Hepatocyte (in vitro differentiated cells): ENCODE measurements around the gene AGAP3.

Experiments used
- EZH2 ChIP-seq: fragments of 200-600 bp; sonication (generic); IDR thresholded peaks from 2 replicates; pipeline ENCODE4 v1.6.1; 2016; ENCODE audit warnings: antibody characterized with exemption, mild to moderate bottlenecking, borderline replicate concordance
- EZH2phosphoT487 ChIP-seq: fragments of 200-600 bp; sonication (generic); IDR thresholded peaks from one replicate; pipeline ENCODE4 v1.6.1; 2018; ENCODE audit warnings: antibody characterized with exemption, mild to moderate bottlenecking, low read depth, moderate library complexity; ENCODE audit not compliant: unreplicated experiment, severe bottlenecking
- TF ChIP-seq, protein P1 (sequence below): fragments of 200-600 bp; sonication (generic); IDR thresholded peaks from 2 replicates; pipeline ENCODE4 v1.5.1; 2016; ENCODE audit warnings: antibody characterized with exemption, mild to moderate bottlenecking; ENCODE audit not compliant: poor library complexity

DNA sequence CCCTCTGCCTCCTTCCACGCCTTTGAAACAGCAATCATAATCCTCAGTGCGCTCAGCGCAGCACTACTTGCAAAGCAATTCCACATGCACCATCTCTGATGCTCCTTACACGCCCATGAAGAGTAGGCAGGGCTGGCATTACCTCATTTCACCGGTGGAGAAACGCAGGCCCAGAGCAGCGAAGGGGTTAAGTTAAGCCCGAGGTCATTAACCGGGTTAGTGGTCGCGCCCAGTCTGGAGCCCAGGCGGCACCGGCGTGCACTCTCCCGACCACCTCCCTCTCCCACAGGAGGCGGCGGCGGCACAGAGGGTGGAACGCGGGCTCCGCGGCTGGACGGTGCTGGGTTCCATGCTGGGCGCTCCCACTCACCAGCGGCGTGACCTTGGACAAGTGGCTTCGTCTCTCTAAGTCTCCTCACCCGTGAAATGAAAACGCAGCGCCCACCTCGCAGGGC, 6.2 kb upstream of the AGAP3 start:
- TF ChIP-seq, protein P1, sequence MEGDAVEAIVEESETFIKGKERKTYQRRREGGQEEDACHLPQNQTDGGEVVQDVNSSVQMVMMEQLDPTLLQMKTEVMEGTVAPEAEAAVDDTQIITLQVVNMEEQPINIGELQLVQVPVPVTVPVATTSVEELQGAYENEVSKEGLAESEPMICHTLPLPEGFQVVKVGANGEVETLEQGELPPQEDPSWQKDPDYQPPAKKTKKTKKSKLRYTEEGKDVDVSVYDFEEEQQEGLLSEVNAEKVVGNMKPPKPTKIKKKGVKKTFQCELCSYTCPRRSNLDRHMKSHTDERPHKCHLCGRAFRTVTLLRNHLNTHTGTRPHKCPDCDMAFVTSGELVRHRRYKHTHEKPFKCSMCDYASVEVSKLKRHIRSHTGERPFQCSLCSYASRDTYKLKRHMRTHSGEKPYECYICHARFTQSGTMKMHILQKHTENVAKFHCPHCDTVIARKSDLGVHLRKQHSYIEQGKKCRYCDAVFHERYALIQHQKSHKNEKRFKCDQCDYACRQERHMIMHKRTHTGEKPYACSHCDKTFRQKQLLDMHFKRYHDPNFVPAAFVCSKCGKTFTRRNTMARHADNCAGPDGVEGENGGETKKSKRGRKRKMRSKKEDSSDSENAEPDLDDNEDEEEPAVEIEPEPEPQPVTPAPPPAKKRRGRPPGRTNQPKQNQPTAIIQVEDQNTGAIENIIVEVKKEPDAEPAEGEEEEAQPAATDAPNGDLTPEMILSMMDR: no peak
- TF ChIP-seq EZH2: no peak
- no peak for TF ChIP-seq EZH2phosphoT487
